Bladder microvascular endothelial cell (primary cell): Measurements from ENCODE around the gene IDH3B. TPM values are rescaled to one million over a fixed set of nuclear protein-coding genes. Genes with fewer than 3 reads are reported as not detected.

Source experiments
- total RNA-seq: library from RNA; depleted of rRNA; stranded (reverse); fragments of >200 nt; gene quantifications from 2 replicates; pipeline ENCODE4 v1.2.3, GENCODE V29; 2014

IDH3B gene
- 103 and 111 TPM in 2 replicates for total RNA-seq

GRCh38 chr20:2663887-2664719, at the start of gene IDH3B:
IDH3B (minus strand) TSS chr20:2664216; CDS start chr20:2664188, 28 bp downstream.

DNA sequence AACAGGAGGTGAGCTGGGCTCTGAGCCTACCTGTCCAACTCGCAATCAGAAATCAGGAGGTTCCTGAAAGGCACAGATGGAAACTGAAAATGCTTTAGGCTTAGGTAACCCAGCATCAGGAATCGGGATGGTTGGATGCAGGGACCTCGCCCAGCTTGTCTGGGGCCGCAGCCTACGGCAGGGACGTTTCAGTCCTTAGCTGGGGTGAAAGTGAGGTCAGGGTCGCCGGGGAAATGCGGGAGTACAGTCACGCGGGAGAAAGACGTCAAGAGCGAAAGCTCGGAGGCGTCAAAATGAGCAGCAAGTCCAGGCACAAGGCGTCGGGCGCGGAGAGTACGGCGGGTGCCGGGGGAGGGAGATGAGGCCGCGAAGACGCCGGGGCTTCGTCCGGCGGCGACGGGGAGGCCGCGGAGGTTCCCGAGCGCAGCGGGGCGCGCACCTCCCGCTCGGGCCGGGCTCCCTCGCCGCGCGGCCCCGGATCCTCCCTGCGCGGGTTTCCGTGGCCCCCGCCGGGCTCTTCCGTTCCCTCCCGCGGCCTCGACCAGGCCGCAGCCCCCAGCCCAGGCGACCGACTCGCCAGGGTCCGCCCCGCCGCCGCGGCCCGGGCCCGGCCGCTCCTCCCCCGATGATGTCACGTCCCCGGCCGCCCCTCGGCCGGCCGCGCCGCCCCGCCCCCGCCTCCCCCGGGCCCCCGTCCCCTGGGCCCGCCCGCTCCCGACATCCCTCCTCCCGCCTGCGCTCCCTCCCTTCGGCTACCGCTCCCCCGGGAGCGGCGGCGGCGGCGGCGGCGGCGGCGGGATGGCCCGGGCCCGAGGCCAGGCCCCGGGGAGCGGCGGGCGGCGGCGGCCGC, 28.2 kb upstream of the IDH3B start, which contains the start of gene EBF4:
TSS of gene EBF4 (plus strand) at position 745 of the 850 bp plus-strand sequence. CDS start 866 bp downstream, outside the sequence.

DNA sequence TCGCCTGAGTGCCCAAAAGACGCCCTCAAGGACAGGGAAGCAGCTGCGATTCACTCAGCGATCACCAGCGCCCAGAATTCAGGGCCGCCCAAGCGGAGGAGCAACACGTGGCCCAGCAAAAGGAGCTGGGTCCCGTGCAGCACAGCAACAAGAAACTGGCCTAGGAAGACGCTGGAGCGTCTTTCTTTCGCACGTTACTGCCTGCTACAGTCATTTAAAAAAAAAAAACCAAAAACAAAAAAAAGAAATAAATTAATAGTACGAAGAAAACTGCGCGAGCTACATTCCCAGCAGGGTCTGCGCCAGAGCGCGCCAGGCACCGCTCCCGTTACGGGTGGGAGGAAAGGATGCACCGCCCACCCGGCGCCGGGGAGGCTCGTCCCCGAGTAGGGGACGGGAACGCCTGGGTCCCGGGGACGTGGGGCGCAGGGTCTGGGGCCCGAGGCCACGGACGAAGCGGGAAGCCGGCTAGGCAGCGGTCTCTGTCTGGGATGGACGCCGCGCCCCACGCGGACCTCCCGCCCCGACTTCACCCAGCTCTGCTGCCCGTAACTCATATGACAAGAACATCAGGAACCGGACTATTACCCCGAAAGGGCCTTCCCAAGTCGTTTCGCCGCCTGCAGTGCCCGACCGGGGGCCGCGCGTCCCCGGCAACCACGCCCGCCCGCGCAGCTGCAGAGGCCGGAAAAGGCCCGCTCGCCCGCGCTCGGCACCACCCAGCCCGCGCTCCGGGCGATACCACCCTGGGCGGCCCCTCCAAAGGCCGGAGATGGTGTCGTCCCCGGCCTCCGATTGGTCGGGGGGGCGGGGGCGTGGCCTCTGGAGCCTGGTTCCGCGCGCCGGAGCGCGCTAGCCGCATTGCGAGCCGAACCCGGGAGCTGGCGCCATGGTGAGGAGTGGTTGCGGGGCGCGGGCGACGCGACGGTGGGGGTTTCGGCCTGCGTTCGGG, 12.0 kb downstream of the IDH3B start, which contains the start of gene NOP56:
TSS of gene NOP56 (plus strand) at position 861 of the 952 bp plus-strand sequence. CDS start at position 890, 29 bp downstream.

Other genes with a start within 250 kb of the IDH3B start
- gene SNRPB, start 193.4 kb downstream of the IDH3B start, total RNA-seq: 137 and 233 TPM in 2 replicates
- 6.8 and 12.7 TPM in 2 replicates for gene ZNF343, start 155.3 kb downstream of the IDH3B start, total RNA-seq
- gene TMC2, start 127.6 kb downstream of the IDH3B start, total RNA-seq: not detected in 2 replicates
- 148 and 221 TPM in 2 replicates for gene NOP56, start 11.6 kb downstream of the IDH3B start, total RNA-seq
- gene EBF4, start 28.6 kb upstream of the IDH3B start, total RNA-seq: under 0.01 and 2.6 TPM in 2 replicates
- under 0.01 and 0.38 TPM in 2 replicates for gene CPXM1, start 136.4 kb upstream of the IDH3B start, total RNA-seq
- not detected in 2 replicates for gene C20orf141, start 150.8 kb upstream of the IDH3B start, total RNA-seq
- not detected in 2 replicates for gene TMEM239, start 152.1 kb upstream of the IDH3B start, total RNA-seq
- gene PCED1A, start 176.4 kb upstream of the IDH3B start, total RNA-seq: 11.5 and 22.4 TPM in 2 replicates
- 42.3 and 52.3 TPM in 2 replicates for gene VPS16, start 176.5 kb upstream of the IDH3B start, total RNA-seq
- 19.8 and 29.6 TPM in 2 replicates for gene PTPRA, start 209.3 kb upstream of the IDH3B start, total RNA-seq